Cardiac septum (tissue), 1 donor: Measurements from ENCODE around the gene LRRC40. TPM values are rescaled to one million over a fixed set of nuclear protein-coding genes. Genes with fewer than 3 reads are reported as not detected.
A peak's percentile ranks its signal among the peaks of the same experiment; 100 is the strongest.
"Not testable (repeated sequence)": the region's sequence is repeated elsewhere in the genome, so short reads cannot be mapped to it uniquely, and the experiment has no call there.

Experiments used
- DNase-seq: peaks from one replicate; pipeline ENCODE4 v3.0.0-alpha.2; 2020; ENCODE audit warnings: low spot score
- intact Hi-C: fragments of 100-400 bp; cut with DNase I; formaldehyde crosslinking; loops from one replicate; pipeline ENCODE4 v1.14.0; 2022
- long read RNA-seq: library from polyadenylated mRNA; unstranded; transcript quantifications from one replicate; pipeline ENCODE4 v2.0.0, GENCODE V29; 2021
- total RNA-seq: library from RNA; stranded (reverse); fragmentation: NEBNext Ultra II Directional; extraction: Animal tissue kit (Norgen Biotek cat#: 25700); gene quantifications from one replicate; pipeline ENCODE4 v1.2.1, GENCODE V29; 2021
- donor health status: DM: no; HTN: no; CAD: no.

The LRRC40 gene
- 10.6 TPM for total RNA-seq
- long read RNA-seq, transcript LRRC40-201 (15 exons, 2,884 nt): major isoform, 15 of 18 reads
- long read RNA-seq, partial matches to known transcripts: 2 of 18 reads
- long read RNA-seq, other reads (novel, unspliced or antisense): 1 of 18 reads

DNA sequence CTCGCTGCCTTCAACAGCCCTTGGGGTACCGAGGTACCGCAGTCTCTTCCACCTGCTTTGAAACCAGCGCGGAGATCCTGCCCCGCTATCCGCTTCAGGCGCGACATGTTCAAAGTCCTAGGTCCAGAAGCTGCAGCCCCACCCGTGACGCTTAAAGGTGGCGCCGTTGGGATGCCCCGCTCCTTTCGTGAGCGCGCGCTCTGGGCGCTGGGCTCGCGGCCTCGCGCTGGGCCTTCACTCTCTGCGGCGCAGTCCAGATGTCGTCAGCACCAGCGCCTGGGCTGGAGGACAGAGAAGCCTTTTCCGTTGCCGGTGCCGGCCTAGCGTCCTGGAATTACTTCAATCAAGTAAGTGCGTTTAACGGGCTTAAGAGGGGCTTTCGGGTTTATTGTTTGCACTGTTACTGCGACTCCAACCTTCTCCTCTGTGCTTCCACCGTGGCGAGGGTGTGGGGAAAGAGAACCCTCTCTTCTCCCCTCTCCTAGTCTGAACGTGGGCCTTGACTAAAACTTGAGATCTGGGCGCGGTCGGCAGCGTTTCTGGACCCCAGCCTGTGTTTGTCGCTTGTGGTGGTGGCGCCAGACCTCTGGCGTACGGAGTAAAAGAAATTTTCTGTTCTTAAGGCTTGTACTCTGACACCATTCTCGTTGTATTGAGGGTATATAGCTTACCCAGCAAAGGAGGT lies at the start of gene LRRC40:
TSS of gene LRRC40 (minus strand) at position 146 of the 685 bp plus-strand sequence. CDS start at position 107, 39 bp downstream.
- intact Hi-C loops: loop anchor here (1.0 to 5.0 kb wide), 2 partner anchors 16 to 877 kb away; partner anchors contain the start of genes SRSF11 and ZRANB2
- peak; percentile 99 for DNase-seq

DNA sequence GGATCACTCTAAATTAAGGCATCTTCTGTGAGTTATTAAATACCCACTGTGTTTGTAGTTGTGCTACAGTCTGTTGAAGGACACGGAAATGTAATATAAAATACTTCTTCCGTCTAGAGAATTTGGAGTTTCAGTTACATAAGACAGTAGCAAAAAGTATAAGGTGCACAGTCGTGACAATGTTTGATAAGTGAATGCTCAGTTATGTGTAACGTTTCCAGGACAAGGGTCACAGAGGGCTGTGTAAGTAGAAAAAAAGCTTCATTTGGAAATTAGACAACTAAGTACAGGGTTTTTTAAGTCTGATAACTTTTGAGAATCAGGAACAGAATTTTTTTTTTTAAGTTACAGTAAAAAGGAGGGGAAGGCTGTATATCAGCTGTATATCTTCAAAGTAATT lies 43.4 kb upstream of the LRRC40 start:
- intact Hi-C loops: no loop called here
- no peak for DNase-seq

DNA sequence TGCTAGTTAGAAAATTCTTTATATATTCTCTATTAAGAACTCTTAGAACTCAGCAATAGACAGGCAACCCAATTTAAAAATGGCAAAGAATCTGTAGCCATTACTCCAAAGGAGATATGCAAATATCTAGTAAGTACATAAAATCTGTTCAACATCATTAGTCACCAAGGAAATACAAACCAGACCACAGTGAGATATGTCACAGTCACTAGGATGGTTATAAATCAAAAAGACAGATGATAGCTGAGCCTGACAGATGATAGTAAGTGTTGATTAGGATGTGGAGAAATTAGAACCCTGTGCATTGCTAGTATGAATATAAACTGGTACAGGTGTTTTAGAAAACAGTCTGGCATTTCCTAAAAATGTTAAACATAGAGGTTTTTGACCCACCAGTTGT lies 42.4 kb upstream of the LRRC40 start:
- DNase-seq: no peak
- intact Hi-C loops: no loop called here

DNA sequence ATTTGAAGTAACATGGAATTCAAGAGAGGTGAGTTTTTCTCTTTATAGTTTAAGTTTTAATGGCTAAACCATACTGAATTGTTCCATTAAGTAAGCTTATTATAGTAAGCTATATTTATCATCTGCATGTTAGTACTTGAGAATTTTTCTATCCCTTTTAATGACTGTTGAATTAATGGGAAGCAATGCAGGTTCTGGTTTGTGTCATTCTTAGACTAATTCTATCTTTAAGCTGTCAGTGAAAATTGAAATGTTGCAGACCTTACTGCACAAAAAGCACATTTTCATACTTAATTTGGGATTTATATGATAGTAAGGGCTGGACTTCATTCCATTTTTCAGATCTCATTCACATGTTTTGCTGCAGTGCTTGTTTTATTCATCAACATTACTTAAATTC lies 41.7 kb upstream of the LRRC40 start:
- DNase-seq: no peak
- intact Hi-C loops: no loop called here

DNA sequence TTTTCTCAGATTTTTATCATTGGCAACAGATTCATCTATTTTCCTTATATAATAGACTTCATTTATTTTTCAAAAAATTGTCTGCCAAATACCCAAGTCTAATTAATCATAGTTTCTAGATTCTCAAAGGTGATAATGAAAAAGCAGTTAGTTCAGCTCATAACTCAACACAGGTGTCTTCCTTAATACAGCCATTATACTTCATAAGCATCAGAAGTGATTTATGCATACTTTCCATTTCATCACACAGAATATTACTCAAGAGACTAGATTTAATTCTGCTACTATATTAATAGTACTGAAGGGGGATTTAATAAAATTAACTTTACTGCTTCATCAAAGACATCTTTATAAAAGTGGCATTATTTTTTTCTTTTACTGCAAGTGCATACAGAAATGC lies 34.6 kb upstream of the LRRC40 start:
- DNase-seq: no peak
- intact Hi-C loops: no loop called here

DNA sequence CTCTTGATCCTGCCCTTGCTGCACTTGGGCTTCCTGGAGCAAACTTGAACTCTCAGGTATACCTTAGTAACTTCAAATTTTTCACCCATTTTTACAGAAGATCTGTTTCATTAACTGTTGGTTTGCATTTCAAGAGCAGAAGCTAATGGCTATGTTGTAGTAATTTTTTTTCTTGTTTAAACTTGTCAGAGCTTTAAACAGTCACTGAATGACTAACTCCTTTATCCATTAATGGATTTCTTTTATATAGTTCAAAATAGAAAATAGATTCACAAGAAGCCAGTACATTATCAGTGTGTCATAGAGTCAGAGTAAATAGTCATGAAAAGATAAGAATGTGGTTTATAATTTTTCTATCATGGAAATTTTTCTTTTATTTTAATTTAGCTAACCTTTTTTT lies 29.4 kb upstream of the LRRC40 start:
- intact Hi-C loops: no loop called here

DNA sequence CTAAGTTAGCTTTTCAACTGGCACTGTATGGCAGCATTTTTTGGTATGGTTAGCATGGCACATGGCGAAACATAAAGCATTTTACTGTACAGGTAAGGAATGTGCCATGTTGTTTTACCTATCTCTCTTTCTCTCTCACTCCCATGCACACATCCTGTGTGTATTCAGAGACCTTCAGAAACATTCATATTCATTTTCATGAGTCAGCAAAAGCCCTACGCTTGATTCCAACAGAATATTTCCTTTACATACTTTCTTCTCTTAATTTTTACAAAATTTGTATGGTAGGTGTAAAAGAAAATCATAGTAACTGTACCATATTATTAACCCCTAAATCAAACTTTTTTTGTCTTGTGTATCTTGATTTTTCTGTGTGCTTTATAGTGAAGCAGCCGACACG lies 26.1 kb upstream of the LRRC40 start:
- intact Hi-C loops: no loop called here
- no peak for DNase-seq

More for the DNA sequence above, 29.4 kb upstream of the LRRC40 start:
- no peak for DNase-seq

DNA sequence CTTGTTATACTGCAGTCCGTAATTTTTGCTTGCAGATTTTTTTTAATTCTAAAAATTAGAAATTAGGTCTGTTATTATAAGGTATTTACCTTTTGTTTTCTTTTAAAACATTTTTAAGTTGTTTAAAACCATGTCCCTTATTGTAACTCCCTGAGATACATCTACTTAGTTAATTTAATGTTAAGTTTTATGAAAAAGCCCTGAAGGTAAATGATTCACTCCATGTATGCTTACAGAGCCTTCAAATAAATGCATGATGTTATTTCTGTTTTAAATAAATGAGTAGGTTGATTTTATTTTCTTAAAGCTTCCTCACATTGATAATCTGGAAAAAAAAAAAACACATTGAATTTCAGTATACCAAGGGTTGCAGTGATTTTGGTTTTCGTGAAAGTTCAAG lies 23.3 kb upstream of the LRRC40 start:
- no peak for DNase-seq
- intact Hi-C loops: loop anchor here (10.0 kb wide), 1 partner anchor 126 kb away; the partner anchor contains the start of gene ANKRD13C

DNA sequence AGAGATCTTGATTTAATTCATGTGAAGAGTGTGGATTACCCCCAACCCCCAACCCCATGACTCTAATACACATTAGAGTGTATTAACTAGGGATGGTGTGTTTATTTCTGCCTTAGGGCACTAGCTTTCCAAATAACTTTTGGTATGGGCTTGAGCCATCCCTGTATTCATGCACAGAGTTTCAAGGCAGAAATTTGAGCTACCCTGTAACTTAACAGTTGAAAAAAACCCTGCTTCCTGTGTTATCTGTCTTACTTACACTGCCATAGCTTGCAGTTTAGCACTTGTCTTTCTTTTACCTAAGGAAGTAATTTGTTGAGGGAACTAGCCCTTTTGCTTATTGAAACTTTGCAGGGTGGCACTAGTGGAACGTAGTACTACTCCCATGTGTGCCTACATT lies 22.1 kb upstream of the LRRC40 start:
- intact Hi-C loops: loop anchor here (10.0 kb wide), 1 partner anchor 127 kb away; the partner anchor contains the start of gene ANKRD13C

DNA sequence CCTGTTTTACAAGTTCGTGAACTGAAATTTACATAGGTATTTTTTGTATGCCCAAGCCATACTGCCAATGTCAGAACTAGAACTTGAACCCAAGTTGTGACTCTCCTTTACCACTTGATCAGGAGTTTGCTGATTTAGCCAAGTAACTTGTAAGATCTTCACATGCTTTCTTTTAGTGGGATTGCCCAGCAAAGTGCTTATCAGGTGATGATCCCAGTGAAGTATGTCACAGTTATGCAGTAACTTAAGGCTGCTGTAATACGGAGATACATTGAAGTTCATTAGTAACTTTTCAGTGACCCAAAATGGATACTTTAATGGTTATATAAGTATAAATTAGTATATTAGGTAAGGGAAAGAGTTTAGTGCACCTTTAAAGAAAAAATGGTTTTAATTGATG lies 19.6 kb upstream of the LRRC40 start:
- DNase-seq: no peak
- intact Hi-C loops: loop anchor here (5.0 to 10.0 kb wide), 2 partner anchors 130 to 187 kb away; partner anchors contain the start of genes ANKRD13C and CTH

More for the DNA sequence above, 22.1 kb upstream of the LRRC40 start:
- no peak for DNase-seq

DNA sequence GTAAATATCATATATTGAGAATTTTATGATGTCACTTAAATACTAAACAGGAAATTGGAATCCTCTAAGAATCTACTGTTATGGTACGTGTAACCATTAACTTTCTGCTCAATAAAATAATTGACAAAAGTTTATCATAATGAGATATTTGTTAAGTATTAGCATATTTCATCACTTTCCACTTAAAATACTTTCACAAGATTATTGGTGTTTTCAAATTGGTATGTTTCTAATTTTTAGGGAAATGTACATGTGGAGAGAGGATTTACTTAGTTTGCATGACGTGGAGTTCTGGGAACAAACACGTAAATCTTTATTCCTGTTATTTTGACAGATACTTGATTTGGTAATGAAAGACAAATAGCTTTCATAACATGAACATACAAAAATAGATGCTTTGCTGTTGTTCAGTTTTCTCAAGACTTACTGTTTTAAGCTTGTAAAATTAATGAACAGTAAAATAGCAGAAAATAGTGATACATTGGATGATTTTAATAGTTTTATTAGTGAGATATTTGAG lies 17.4 kb upstream of the LRRC40 start:
- intact Hi-C loops: loop anchor here (5.0 to 10.0 kb wide), 2 partner anchors 132 to 190 kb away; partner anchors contain the start of genes ANKRD13C and CTH
- DNase-seq: no peak

DNA sequence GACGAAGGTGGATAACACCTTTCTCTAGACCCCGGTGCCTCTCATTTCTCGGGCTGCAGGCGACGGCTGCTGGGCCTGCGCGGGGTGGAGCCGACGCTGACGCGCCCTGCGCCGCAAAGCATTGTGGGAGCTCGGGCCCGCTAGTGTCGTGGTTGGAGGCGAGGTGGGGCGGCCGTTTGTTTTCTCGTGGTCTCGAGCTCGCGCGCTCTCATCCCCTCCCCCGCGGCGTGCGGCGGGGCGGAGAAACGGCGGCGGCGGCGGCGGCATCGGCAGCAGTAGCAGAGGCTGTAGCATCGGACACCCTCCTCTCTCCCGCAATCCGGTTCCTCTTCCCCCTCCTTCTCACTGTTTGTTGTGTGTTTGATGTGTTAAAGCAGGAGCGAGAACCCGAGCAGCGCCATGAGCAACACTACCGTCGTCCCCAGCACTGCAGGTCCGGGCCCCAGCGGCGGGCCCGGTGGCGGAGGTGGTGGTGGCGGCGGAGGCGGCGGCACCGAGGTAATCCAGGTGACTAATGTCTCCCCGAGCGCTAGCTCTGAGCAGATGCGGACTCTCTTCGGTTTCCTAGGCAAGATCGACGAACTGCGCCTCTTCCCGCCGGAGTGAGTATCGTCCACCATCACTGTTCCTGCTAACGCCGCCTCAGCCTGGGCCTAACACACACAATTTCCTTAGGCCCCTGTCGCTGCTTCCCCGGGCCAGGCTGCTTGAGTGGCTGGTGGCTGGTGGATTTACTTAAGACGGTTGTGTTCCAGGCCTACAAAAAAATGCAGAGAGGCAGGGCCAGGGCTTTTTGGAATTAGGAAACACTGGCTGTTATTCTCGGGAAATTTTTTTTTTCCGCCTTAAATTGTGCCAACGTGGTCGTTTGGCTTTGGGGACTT lies 16.1 kb upstream of the LRRC40 start, which contains the start of gene SRSF11:
TSS of gene SRSF11 (plus strand) at position 143 of the 884 bp plus-strand sequence. CDS start at position 400, 257 bp downstream.
- intact Hi-C loops: loop anchor here (1.0 to 10.0 kb wide), 3 partner anchors 16 to 191 kb away; partner anchors contain the start of genes ANKRD13C, CTH and LRRC40
- peak; percentile 98 for DNase-seq

DNA sequence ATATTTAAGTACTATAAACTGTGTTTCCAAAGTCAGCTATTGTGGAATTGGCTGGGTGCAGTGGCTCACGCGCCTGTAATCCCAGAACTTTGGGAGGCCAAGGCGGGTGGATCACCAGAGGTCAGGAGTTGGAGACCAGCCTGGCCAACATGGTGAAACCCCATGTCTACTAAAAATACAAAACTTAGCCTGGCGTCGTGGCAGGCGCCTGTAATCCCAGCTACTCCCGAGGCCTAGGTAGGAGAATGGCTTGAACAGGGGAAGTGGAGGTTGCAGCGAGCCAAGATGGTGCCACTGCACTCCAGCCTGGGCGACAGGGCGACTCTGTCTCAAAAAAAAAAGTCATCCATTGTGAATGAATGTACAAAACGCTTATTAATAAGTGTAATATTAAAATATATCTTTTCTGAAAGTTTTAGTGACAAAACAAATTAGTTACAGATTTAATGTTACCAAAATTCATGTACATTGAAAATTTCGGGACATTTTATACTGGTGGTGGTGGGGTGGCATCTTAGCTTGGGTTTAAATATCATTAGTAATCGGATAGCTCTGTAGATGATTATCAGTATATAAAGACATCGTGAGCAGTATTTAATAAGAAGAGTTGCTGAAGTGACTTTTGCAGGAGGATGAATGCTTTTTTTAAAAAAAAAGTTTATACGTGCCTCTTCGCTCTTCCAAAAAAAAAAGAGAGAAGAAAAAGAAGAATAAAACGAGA lies 15.3 kb upstream of the LRRC40 start:
- intact Hi-C loops: loop anchor here (1.0 to 10.0 kb wide), 3 partner anchors 15 to 192 kb away; partner anchors contain the start of genes ANKRD13C, CTH and LRRC40
- no peak for DNase-seq

DNA sequence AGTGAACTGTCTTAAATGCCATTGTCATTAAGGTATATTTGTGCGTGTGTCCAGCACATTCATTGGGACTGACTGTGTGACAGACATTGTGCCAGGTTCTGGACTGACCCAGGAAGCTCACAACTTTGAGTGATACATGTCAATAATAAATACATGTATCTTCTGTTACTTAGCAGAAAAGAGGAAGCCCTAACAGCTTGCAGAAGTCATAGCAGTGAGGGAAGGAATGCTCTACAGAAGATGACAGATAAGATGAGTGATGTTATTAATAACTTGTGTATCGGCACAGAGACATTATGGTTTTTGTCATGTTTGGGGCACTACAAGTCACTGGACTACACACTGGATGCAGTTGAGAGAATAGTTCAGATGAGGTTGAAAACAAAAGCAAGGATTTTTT lies 14.6 kb upstream of the LRRC40 start:
- intact Hi-C loops: loop anchor here (5.0 to 10.0 kb wide), 2 partner anchors 135 to 192 kb away; partner anchors contain the start of genes ANKRD13C and CTH

DNA sequence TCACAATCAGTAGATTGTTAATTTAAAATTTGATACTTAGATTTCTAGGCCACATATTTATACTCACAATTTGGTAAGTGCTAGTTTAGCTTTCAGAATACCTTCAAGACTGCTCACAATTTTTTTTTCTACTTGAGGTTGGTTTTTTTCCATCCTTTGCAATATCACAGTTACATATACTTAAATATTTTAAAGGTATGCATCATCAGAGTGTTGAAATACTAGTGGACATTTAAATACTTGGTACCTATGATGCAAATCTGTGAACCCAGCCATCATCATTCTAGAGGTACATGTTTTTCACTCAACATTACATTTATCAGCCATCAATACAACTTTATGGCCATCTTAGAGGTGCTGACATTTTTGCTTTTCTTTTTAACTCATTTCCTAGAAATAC lies 6.2 kb upstream of the LRRC40 start:
- no peak for DNase-seq
- intact Hi-C loops: no loop called here

More for the DNA sequence above, 14.6 kb upstream of the LRRC40 start:
- no peak for DNase-seq

DNA sequence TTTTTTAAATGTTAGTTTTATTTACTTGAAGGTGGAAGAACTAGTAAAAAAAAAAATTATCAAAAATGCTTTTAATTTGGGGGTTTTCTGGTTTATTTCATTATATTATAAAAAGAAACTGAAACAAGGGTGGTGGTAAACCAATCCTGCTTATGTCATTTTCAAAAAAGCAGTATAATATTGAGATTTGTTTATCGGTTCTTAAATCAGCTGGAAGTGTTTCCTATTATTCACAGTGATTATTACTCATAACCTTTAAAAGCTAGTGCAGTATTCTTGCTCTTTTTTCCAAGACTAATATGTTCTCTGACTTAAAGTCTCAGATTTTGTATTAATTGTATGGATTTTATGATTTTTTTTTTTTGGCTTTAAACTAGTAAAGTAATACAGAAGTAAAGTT lies 5.4 kb upstream of the LRRC40 start:
- intact Hi-C loops: no loop called here
- DNase-seq: no peak

DNA sequence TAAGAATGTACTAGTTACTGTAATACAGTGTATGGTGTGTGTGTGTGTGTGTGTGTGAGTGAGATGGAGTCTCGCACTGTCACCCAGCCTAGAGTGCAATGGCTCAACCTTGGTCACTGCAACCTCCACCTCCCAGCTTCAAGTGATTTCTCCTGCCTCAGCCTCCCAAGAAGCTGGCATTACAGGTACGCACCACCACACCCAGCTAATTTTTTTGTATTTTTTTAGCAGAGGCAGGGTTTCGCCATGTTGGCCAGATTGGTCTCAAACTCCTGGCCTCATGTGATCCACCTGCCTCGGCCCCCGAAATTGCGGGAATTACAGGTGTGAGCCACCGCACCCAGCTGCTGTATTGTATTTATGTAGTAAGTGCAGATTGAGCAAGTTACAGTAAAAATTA lies 2.9 kb upstream of the LRRC40 start:
- DNase-seq: no peak
- intact Hi-C loops: loop anchor here (5.0 kb wide), 1 partner anchor 874 kb away; the partner anchor contains the start of gene ZRANB2

DNA sequence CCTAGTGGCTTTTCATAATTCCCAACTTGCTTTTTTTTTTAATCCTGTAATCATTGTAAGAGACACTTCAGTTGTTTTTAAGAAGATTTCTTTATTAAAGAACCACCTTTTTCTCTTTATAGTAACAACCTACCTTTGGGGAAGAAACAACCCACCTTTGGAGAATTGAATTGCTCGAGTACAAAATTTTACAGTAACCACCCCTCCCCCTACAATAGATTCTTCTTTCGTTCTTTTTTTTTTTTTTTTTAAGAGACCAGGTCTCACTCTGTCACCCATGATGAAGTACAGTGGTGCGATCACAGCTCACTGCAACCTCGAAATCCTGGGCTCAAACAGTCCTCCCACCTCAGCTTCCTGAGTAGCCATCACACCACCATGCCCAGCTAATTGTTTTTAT lies 2.1 kb upstream of the LRRC40 start:
- DNase-seq: no peak
- intact Hi-C loops: loop anchor here (5.0 kb wide), 1 partner anchor 875 kb away; the partner anchor contains the start of gene ZRANB2

DNA sequence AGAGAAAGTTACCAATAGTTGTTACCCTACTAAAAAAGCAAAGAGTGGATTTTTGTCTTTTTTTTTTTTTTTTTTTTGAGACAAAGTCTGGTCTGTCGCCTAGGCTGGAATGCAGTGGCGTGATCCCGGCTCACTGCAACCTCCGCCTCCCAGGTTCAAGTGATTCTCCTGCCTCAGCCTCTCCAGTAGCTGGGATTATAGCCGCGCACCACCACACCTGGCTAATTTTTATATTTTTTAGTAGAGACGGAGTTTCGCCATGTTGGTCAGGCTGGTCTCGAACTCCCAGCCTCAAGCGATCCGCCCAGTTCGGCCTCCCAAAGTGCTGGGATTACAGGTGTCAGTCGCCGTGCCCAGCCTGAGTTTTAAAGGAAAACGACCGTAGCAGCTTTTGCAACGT lies 1.5 kb upstream of the LRRC40 start:
- intact Hi-C loops: loop anchor here (5.0 kb wide), 1 partner anchor 875 kb away; the partner anchor contains the start of gene ZRANB2
- DNase-seq: not testable (repeated sequence)
